Ishikawa (cell line): Measurements from ENCODE around the gene SAMSN1.

Experiments used
- CEBPB ChIP-seq: IDR thresholded peaks from 2 replicates; pipeline ENCODE4 v1.6.1; 2012
- CREB1 ChIP-seq: IDR thresholded peaks from 2 replicates; pipeline ENCODE4 v1.6.1; 2012; ENCODE audit warnings: low read depth
- EP300 ChIP-seq: IDR thresholded peaks from 2 replicates; pipeline ENCODE4 v1.6.1; 2012; ENCODE audit warnings: borderline replicate concordance
- NFIC ChIP-seq: IDR thresholded peaks from 2 replicates; pipeline ENCODE4 v1.6.1; 2012
- RAD21 ChIP-seq: IDR thresholded peaks from 2 replicates; pipeline ENCODE4 v1.6.1; 2012; ENCODE audit warnings: low read depth
- TAF1 ChIP-seq: IDR thresholded peaks from 2 replicates; pipeline ENCODE4 v1.6.1; 2012; ENCODE audit warnings: low read depth, mild to moderate bottlenecking
- TCF12 ChIP-seq: IDR thresholded peaks from 2 replicates; pipeline ENCODE4 v1.6.1; 2012; ENCODE audit warnings: low read depth
- YY1 ChIP-seq: IDR thresholded peaks from 2 replicates; pipeline ENCODE4 v1.6.1; 2012; ENCODE audit warnings: low read depth
- ZBTB7A ChIP-seq: IDR thresholded peaks from 2 replicates; pipeline ENCODE4 v1.6.1; 2012; ENCODE audit warnings: low read depth
- TF ChIP-seq, protein P1 (sequence below): IDR thresholded peaks from 2 replicates; pipeline ENCODE4 v1.6.1; 2012; ENCODE audit warnings: low read depth, mild to moderate bottlenecking

- TF ChIP-seq YY1 (no peak), CEBPB (no peak), TAF1 (no peak), TCF12 (no peak), NFIC (peak; percentile 16; the same call in 1 of the 2 replicates), EP300 (no peak), ZBTB7A (no peak), RAD21 (no peak), CREB1 (no peak)
- TF ChIP-seq, protein P1, sequence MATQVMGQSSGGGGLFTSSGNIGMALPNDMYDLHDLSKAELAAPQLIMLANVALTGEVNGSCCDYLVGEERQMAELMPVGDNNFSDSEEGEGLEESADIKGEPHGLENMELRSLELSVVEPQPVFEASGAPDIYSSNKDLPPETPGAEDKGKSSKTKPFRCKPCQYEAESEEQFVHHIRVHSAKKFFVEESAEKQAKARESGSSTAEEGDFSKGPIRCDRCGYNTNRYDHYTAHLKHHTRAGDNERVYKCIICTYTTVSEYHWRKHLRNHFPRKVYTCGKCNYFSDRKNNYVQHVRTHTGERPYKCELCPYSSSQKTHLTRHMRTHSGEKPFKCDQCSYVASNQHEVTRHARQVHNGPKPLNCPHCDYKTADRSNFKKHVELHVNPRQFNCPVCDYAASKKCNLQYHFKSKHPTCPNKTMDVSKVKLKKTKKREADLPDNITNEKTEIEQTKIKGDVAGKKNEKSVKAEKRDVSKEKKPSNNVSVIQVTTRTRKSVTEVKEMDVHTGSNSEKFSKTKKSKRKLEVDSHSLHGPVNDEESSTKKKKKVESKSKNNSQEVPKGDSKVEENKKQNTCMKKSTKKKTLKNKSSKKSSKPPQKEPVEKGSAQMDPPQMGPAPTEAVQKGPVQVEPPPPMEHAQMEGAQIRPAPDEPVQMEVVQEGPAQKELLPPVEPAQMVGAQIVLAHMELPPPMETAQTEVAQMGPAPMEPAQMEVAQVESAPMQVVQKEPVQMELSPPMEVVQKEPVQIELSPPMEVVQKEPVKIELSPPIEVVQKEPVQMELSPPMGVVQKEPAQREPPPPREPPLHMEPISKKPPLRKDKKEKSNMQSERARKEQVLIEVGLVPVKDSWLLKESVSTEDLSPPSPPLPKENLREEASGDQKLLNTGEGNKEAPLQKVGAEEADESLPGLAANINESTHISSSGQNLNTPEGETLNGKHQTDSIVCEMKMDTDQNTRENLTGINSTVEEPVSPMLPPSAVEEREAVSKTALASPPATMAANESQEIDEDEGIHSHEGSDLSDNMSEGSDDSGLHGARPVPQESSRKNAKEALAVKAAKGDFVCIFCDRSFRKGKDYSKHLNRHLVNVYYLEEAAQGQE, result no peak
Observed at GRCh38 chr21:14569868-14570267, 23.8 kb upstream of the SAMSN1 start.
